Activated CD8-positive, alpha-beta T cell treated with anti-CD3 and anti-CD28 coated beads for 36 hours (primary cell): ENCODE results near the gene TSPAN11. TPM values are rescaled to one million over a fixed set of nuclear protein-coding genes. Genes with fewer than 3 reads are reported as not detected.

Experiments
- ATAC-seq: fragments of 200-7000 bp; cut with Tn5 transposase; one replicate; pipeline ENCODE4 v1.10.0; 2021; ENCODE audit warnings: mild to moderate bottlenecking, moderate library complexity
- CTCF ChIA-PET: fragments of 350-600 bp; sonication (Branson Sonifier 250); formaldehyde crosslinking; loops from one replicate; lab custom pipeline; 2021; ENCODE audit warnings: antibody characterized with exemption; lab: Charles Lee
- POLR2A ChIA-PET: fragments of 350-600 bp; sonication (Branson Sonifier 250); formaldehyde crosslinking; loops from one replicate; lab custom pipeline; 2021; ENCODE audit warnings: antibody characterized with exemption; lab: Charles Lee
- DNase-seq: peaks from one replicate; pipeline ENCODE4 v3.0.0-alpha.2; 2020
- H3K27ac Mint-ChIP-seq: one replicate; pipeline ENCODE4 v1.8.0; 2021; ENCODE audit warnings: mild to moderate bottlenecking, mixed read lengths
- H3K27me3 Mint-ChIP-seq: one replicate; pipeline ENCODE4 v1.8.0; 2021; ENCODE audit warnings: mixed read lengths
- H3K36me3 Mint-ChIP-seq: one replicate; pipeline ENCODE4 v1.8.0; 2021; ENCODE audit warnings: low read depth, mixed read lengths
- H3K4me1 Mint-ChIP-seq: one replicate; pipeline ENCODE4 v1.8.0; 2021; ENCODE audit warnings: low read depth, mixed read lengths
- H3K4me3 Mint-ChIP-seq: one replicate; pipeline ENCODE4 v1.8.0; 2021; ENCODE audit warnings: mild to moderate bottlenecking, moderate library complexity, mixed read lengths
- H3K9me3 Mint-ChIP-seq: one replicate; pipeline ENCODE4 v1.8.0; 2021; ENCODE audit warnings: mixed read lengths
- CTCF ChIP-seq: fragments of 200-600 bp; IDR thresholded peaks from one replicate; pipeline ENCODE4 v1.8.0; 2022; ENCODE audit warnings: antibody characterized with exemption, mild to moderate bottlenecking
- intact Hi-C: fragments of 100-400 bp; cut with micrococcal nuclease; formaldehyde crosslinking; loops from one replicate; pipeline ENCODE4 v1.10.0; 2022
- total RNA-seq, 2 experiments: library from RNA; stranded (reverse); gene quantifications; one replicate each; pipeline ENCODE4 v1.2.3, GENCODE V29; 2021

Gene TSPAN11
- total RNA-seq, 2 experiments from 2014 or later: not detected

- Mint-ChIP-seq H3K36me3 (no peaks in the 10 kb centered on the region), H3K27ac (no peak overlapping the region), H3K4me3 (no peak overlapping the region), H3K9me3 (no peaks in the 10 kb centered on the region), H3K4me1 (no peaks in the 10 kb centered on the region), H3K27me3 (peaks cover 7% of the 10 kb centered on the region)
- ChIA-PET CTCF (no interaction called here), POLR2A (no interaction called here)
- DNase-seq (no peak), ATAC-seq (no peak)
- TF ChIP-seq CTCF: no peak
- intact Hi-C loops: no loop called here
These were observed 46.6 kb downstream of the TSPAN11 start for GRCh38 chr12:30973175-30973574.

- intact Hi-C loops: no loop called here
- Mint-ChIP-seq H3K9me3 (no peaks in the 10 kb centered on the region), H3K36me3 (no peaks in the 10 kb centered on the region), H3K27me3 (peaks cover 7% of the 10 kb centered on the region), H3K4me1 (no peaks in the 10 kb centered on the region), H3K27ac (no peak overlapping the region), H3K4me3 (no peak overlapping the region)
- POLR2A ChIA-PET: no interaction called here
- CTCF ChIA-PET: no interaction called here
- no peak for ATAC-seq
- DNase-seq: no peak
- TF ChIP-seq CTCF: no peak
These were observed 47.3 kb downstream of the TSPAN11 start for GRCh38 chr12:30973830-30974229.

GRCh38 chr12:30974746-30975500, 48.4 kb downstream of the TSPAN11 start:
- no peak overlapping the region for H3K4me3 Mint-ChIP-seq
- ChIA-PET POLR2A (no interaction called here), CTCF (no interaction called here)
- H3K27ac Mint-ChIP-seq: no peak overlapping the region
- no peak for DNase-seq
- H3K36me3 Mint-ChIP-seq: no peaks in the 10 kb centered on the region
- no peak for ATAC-seq
- intact Hi-C loops: no loop called here
- no peak for TF ChIP-seq CTCF
- no peaks in the 10 kb centered on the region for H3K4me1 Mint-ChIP-seq
- peaks cover 7% of the 10 kb centered on the region for H3K27me3 Mint-ChIP-seq
- no peaks in the 10 kb centered on the region for H3K9me3 Mint-ChIP-seq

GRCh38 chr12:30975581-30975980, 49.0 kb downstream of the TSPAN11 start:
- no peaks in the 10 kb centered on the region for H3K9me3 Mint-ChIP-seq
- no peak overlapping the region for H3K4me3 Mint-ChIP-seq
- ATAC-seq: no peak
- no peaks in the 10 kb centered on the region for H3K36me3 Mint-ChIP-seq
- H3K27me3 Mint-ChIP-seq: peaks cover 2% of the 10 kb centered on the region
- H3K4me1 Mint-ChIP-seq: no peaks in the 10 kb centered on the region
- intact Hi-C loops: no loop called here
- H3K27ac Mint-ChIP-seq: no peak overlapping the region
- CTCF ChIA-PET: no interaction called here
- TF ChIP-seq CTCF: no peak
- DNase-seq: no peak
- POLR2A ChIA-PET: no interaction called here

GRCh38 chr12:30976206-30976605, 49.7 kb downstream of the TSPAN11 start:
- DNase-seq: no peak
- POLR2A ChIA-PET: no interaction called here
- intact Hi-C loops: no loop called here
- Mint-ChIP-seq H3K4me3 (no peak overlapping the region), H3K9me3 (no peaks in the 10 kb centered on the region), H3K27ac (no peak overlapping the region), H3K27me3 (peaks cover 2% of the 10 kb centered on the region), H3K4me1 (no peaks in the 10 kb centered on the region), H3K36me3 (no peaks in the 10 kb centered on the region)
- CTCF ChIA-PET: no interaction called here
- no peak for TF ChIP-seq CTCF
- no peak for ATAC-seq
